ENCODE results near the gene PREX1. TPM values are rescaled to one million over a fixed set of nuclear protein-coding genes. Genes with fewer than 3 reads are reported as not detected.

PREX1 gene
- total RNA-seq, 1 donor, result 57.4 TPM

DNA sequence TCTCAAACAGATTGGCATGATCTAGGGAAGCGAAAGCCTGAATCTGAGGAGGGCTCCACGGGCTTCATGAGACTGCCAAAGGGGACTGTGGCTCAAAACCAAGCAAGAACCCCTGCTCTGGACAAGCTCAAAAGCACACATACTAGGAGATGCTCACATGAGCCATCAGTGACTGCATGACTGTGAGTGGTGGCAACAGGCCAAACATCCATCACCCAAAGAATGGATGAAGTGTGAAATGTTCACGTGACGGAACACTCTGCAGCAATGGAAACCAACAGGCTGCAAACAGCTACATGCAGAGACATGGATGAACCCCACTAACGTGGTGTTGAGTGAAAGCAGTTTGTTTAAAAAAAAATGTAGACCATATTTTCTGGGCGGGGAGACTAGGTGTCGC lies 136.3 kb downstream of the PREX1 start:
- no peak for DNase-seq (ENCODE audit: low read depth)
- TF ChIP-seq CTCF (IDR thresholded peaks at IDR 0.05; ENCODE audit: insufficient read depth, low read depth, low read length), result no peak
- H3K4me3 ChIP-seq (ENCODE audit: low read depth, low read length), result no peak overlapping the region

DNA sequence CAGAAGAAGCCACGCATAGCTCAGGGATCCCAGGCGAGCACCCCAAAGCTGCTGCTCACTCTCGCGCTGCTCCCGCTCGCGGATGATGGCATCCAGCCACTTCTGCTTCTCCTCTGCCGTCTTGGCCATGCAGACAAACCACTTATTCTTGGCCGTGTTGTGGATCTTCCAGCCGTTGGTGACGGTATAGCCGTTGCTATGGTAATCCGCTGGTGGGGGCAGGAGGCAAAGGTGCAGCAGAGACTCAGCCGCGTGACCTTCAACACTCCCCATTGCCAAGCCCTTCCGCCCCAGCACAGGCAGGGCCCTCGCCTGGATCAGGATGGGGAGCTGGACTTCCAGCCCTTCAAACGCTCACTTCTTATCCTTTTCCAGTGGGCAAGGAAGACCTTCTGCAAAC lies 136.9 kb downstream of the PREX1 start:
- H3K4me3 ChIP-seq (ENCODE audit: low read depth, low read length), result no peak overlapping the region
- no peak for DNase-seq (ENCODE audit: low read depth)
- no peak for TF ChIP-seq CTCF (IDR thresholded peaks at IDR 0.05; ENCODE audit: insufficient read depth, low read depth, low read length)

- H3K4me3 ChIP-seq (ENCODE audit: low read depth, low read length), result no peak overlapping the region
- no peak for DNase-seq (ENCODE audit: low read depth)
- TF ChIP-seq CTCF (IDR thresholded peaks at IDR 0.05; ENCODE audit: insufficient read depth, low read depth, low read length), result no peak
These were observed 137.8 kb downstream of the PREX1 start for GRCh38 chr20:48689874-48690571.

- no peak for TF ChIP-seq CTCF (IDR thresholded peaks at IDR 0.05; ENCODE audit: insufficient read depth, low read depth, low read length)
- no peak overlapping the region for H3K4me3 ChIP-seq (ENCODE audit: low read depth, low read length)
- DNase-seq (ENCODE audit: low read depth), result no peak
These were observed 138.4 kb downstream of the PREX1 start for GRCh38 chr20:48689388-48689787.

GRCh38 chr20:48688579-48688978 lies 139.2 kb downstream of the PREX1 start:
- no peak for TF ChIP-seq CTCF (IDR thresholded peaks at IDR 0.05; ENCODE audit: insufficient read depth, low read depth, low read length)
- no peak overlapping the region for H3K4me3 ChIP-seq (ENCODE audit: low read depth, low read length)
- no peak for DNase-seq (ENCODE audit: low read depth)

- no peak for DNase-seq (ENCODE audit: low read depth)
- no peak overlapping the region for H3K4me3 ChIP-seq (ENCODE audit: low read depth, low read length)
- TF ChIP-seq CTCF (IDR thresholded peaks at IDR 0.05; ENCODE audit: insufficient read depth, low read depth, low read length), result no peak
These were observed 140.5 kb downstream of the PREX1 start for GRCh38 chr20:48687117-48687800.
